NCI-H2227 (cell line): ENCODE measurements around the gene SFXN4.
"Not testable (repeated sequence)": the region's sequence is repeated elsewhere in the genome, so short reads cannot be mapped to it uniquely, and the experiment has no call there.

ENCODE experiments used
- DNase-seq: peaks from one replicate; lab custom pipeline; 2025; ENCODE audit not compliant: unreplicated experiment; lab: John Stamatoyannopoulos, UW

SFXN4 gene

GRCh38 chr10:119149157-119149556, 16.4 kb downstream of the SFXN4 start:
- no peak for DNase-seq

GRCh38 chr10:119143657-119144056, 21.9 kb downstream of the SFXN4 start:
- no peak for DNase-seq

GRCh38 chr10:119140603-119141245, 24.8 kb downstream of the SFXN4 start:
- no peak for DNase-seq

- no peak for DNase-seq
These were observed 25.9 kb downstream of the SFXN4 start for GRCh38 chr10:119139464-119140067.

- no peak for DNase-seq
These were observed 26.9 kb downstream of the SFXN4 start for GRCh38 chr10:119138346-119139306.

GRCh38 chr10:119137878-119138277, 27.6 kb downstream of the SFXN4 start:
- not testable (repeated sequence) for DNase-seq

GRCh38 chr10:119136084-119136483, 29.4 kb downstream of the SFXN4 start:
- no peak for DNase-seq

GRCh38 chr10:119135513-119135881, 30.0 kb downstream of the SFXN4 start:
- no peak for DNase-seq

- no peak for DNase-seq
These were observed 31.6 kb downstream of the SFXN4 start for GRCh38 chr10:119133949-119134348.

GRCh38 chr10:119132521-119133345, 32.8 kb downstream of the SFXN4 start:
- DNase-seq: no peak

GRCh38 chr10:119131512-119132240, 33.8 kb downstream of the SFXN4 start:
- no peak for DNase-seq

- DNase-seq: no peak
These were observed 35.8 kb downstream of the SFXN4 start for GRCh38 chr10:119129721-119130120.

- DNase-seq: no peak
These were observed 39.6 kb downstream of the SFXN4 start for GRCh38 chr10:119125942-119126341.

- DNase-seq: no peak
These were observed 44.6 kb downstream of the SFXN4 start for GRCh38 chr10:119120875-119121274.

GRCh38 chr10:119120413-119120867, 45.1 kb downstream of the SFXN4 start:
- DNase-seq: no peak

GRCh38 chr10:119119400-119119799, 46.1 kb downstream of the SFXN4 start:
- no peak for DNase-seq

GRCh38 chr10:119118231-119118630, 47.3 kb downstream of the SFXN4 start:
- DNase-seq: no peak

GRCh38 chr10:119116326-119116951, 49.1 kb downstream of the SFXN4 start:
- no peak for DNase-seq

- DNase-seq: no peak
These were observed 49.6 kb downstream of the SFXN4 start for GRCh38 chr10:119115926-119116325.
